Effector memory CD8-positive, alpha-beta T cell (primary cell): Measurements from ENCODE around the gene PCLO.
"Not testable (repeated sequence)": the region's sequence is repeated elsewhere in the genome, so short reads cannot be mapped to it uniquely, and the experiment has no call there.

Experiments
- ATAC-seq: fragments of 150-1000 bp; cut with Tn5 transposase; replicated peaks from 2 replicates; pipeline ENCODE4 v1.10.0; 2021; ENCODE audit warnings: mild to moderate bottlenecking, moderate library complexity
- DNase-seq, 3 experiments: peaks; one replicate each; pipeline ENCODE4 v3.0.0; 2021
- H3K27ac Mint-ChIP-seq, 2 donors: one replicate each; pipeline ENCODE4 v1.8.0; 2022; ENCODE audit warnings: mild to moderate bottlenecking in 2 of 2, mixed read lengths in 2 of 2, moderate library complexity in 2 of 2
- H3K27me3 Mint-ChIP-seq, 2 donors: one replicate each; pipeline ENCODE4 v1.8.0; 2022; ENCODE audit warnings: mixed read lengths in 2 of 2
- H3K36me3 Mint-ChIP-seq: one replicate; pipeline ENCODE4 v1.8.0; 2022; ENCODE audit warnings: mild to moderate bottlenecking, moderate library complexity, mixed read lengths; ENCODE audit not compliant: insufficient read depth
- H3K4me1 Mint-ChIP-seq, 2 donors: one replicate each; pipeline ENCODE4 v1.8.0; 2022; ENCODE audit warnings: low read depth in 2 of 2, mixed read lengths in 2 of 2
- H3K4me3 Mint-ChIP-seq, 2 donors: one replicate each; pipeline ENCODE4 v1.8.0; 2022; ENCODE audit warnings: mild to moderate bottlenecking in 2 of 2, mixed read lengths in 2 of 2, moderate library complexity in 2 of 2
- H3K9me3 Mint-ChIP-seq, 2 donors: one replicate each; pipeline ENCODE4 v1.8.0; 2022; ENCODE audit warnings: mixed read lengths in 2 of 2

The PCLO gene

GRCh38 chr7:82959528-82959927, 203.2 kb downstream of the PCLO start:
- Mint-ChIP-seq H3K4me3 (no peak overlapping the region), H3K27me3 (no peaks in the 10 kb centered on the region), H3K36me3 (no peaks in the 10 kb centered on the region), H3K9me3 (peaks cover 6 to 16% of the 10 kb centered on the region in 2 donors), H3K4me1 (no peaks in the 10 kb centered on the region), H3K27ac (no peak overlapping the region)
- no peak for DNase-seq
- no peak for ATAC-seq

GRCh38 chr7:82957521-82957920, 205.2 kb downstream of the PCLO start:
- no peak overlapping the region for H3K4me3 Mint-ChIP-seq
- peaks cover 7 to 16% of the 10 kb centered on the region in 2 donors for H3K9me3 Mint-ChIP-seq
- no peaks in the 10 kb centered on the region for H3K4me1 Mint-ChIP-seq
- DNase-seq (no peak), ATAC-seq (no peak)
- H3K27me3 Mint-ChIP-seq = no peaks in the 10 kb centered on the region
- H3K36me3 Mint-ChIP-seq = no peaks in the 10 kb centered on the region
- no peak overlapping the region for H3K27ac Mint-ChIP-seq

GRCh38 chr7:82953324-82954027, 209.2 kb downstream of the PCLO start:
- Mint-ChIP-seq H3K36me3 (no peaks in the 10 kb centered on the region), H3K27ac (no peak overlapping the region), H3K4me3 (no peak overlapping the region), H3K4me1 (no peaks in the 10 kb centered on the region), H3K27me3 (no peaks in the 10 kb centered on the region), H3K9me3 (peaks cover 23 to 26% of the 10 kb centered on the region in 2 donors)
- no peak for ATAC-seq
- no peak for DNase-seq

- peaks cover 18 to 27% of the 10 kb centered on the region in 2 donors for H3K9me3 Mint-ChIP-seq
- H3K4me3 Mint-ChIP-seq = no peak overlapping the region
- no peaks in the 10 kb centered on the region for H3K4me1 Mint-ChIP-seq
- DNase-seq = no peak
- no peak overlapping the region for H3K27ac Mint-ChIP-seq
- H3K27me3 Mint-ChIP-seq = no peaks in the 10 kb centered on the region
- no peaks in the 10 kb centered on the region for H3K36me3 Mint-ChIP-seq
- no peak for ATAC-seq
Measured at GRCh38 chr7:82950436-82950835, 212.2 kb downstream of the PCLO start.

- Mint-ChIP-seq H3K27ac (no peak overlapping the region), H3K27me3 (no peaks in the 10 kb centered on the region), H3K9me3 (peaks cover 13 to 14% of the 10 kb centered on the region in 2 donors), H3K4me3 (no peak overlapping the region), H3K36me3 (no peaks in the 10 kb centered on the region), H3K4me1 (no peaks in the 10 kb centered on the region)
- DNase-seq = no peak
- ATAC-seq = no peak
Measured at GRCh38 chr7:82945480-82945879, 217.2 kb downstream of the PCLO start.

GRCh38 chr7:82945056-82945455, 217.6 kb downstream of the PCLO start:
- Mint-ChIP-seq H3K27ac (no peak overlapping the region), H3K27me3 (no peaks in the 10 kb centered on the region), H3K9me3 (peaks cover 11 to 13% of the 10 kb centered on the region in 2 donors), H3K4me1 (no peaks in the 10 kb centered on the region), H3K4me3 (no peak overlapping the region), H3K36me3 (no peaks in the 10 kb centered on the region)
- DNase-seq (no peak), ATAC-seq (no peak)

GRCh38 chr7:82932516-82932915, 230.2 kb downstream of the PCLO start:
- Mint-ChIP-seq H3K9me3 (peaks cover under 1 to 6% of the 10 kb centered on the region in 2 donors), H3K4me1 (no peaks in the 10 kb centered on the region), H3K4me3 (no peak overlapping the region), H3K36me3 (no peaks in the 10 kb centered on the region), H3K27me3 (no peaks in the 10 kb centered on the region), H3K27ac (no peak overlapping the region)
- DNase-seq (no peak), ATAC-seq (no peak)

GRCh38 chr7:82926477-82926876, 236.2 kb downstream of the PCLO start:
- Mint-ChIP-seq H3K36me3 (no peaks in the 10 kb centered on the region), H3K4me3 (no peak overlapping the region), H3K9me3 (peaks cover 3 to 13% of the 10 kb centered on the region in 2 donors), H3K4me1 (no peaks in the 10 kb centered on the region), H3K27me3 (no peaks in the 10 kb centered on the region), H3K27ac (no peak overlapping the region)
- DNase-seq (no peak), ATAC-seq (no peak)

- Mint-ChIP-seq H3K27ac (no peak overlapping the region), H3K36me3 (no peaks in the 10 kb centered on the region), H3K4me3 (no peak overlapping the region), H3K9me3 (peaks cover 3 to 13% of the 10 kb centered on the region in 2 donors), H3K27me3 (no peaks in the 10 kb centered on the region), H3K4me1 (no peaks in the 10 kb centered on the region)
- ATAC-seq = no peak
- DNase-seq = no peak
Measured at GRCh38 chr7:82925331-82925730, 237.4 kb downstream of the PCLO start.

- H3K4me1 Mint-ChIP-seq = no peaks in the 10 kb centered on the region
- H3K9me3 Mint-ChIP-seq = peaks cover 13 to 20% of the 10 kb centered on the region in 2 donors
- ATAC-seq = no peak
- no peak overlapping the region for H3K4me3 Mint-ChIP-seq
- H3K27me3 Mint-ChIP-seq = no peaks in the 10 kb centered on the region
- H3K36me3 Mint-ChIP-seq = no peaks in the 10 kb centered on the region
- H3K27ac Mint-ChIP-seq = no peak overlapping the region
- no peak for DNase-seq
Measured at GRCh38 chr7:82906502-82906901, 256.2 kb downstream of the PCLO start.

GRCh38 chr7:82904871-82905270, 257.8 kb downstream of the PCLO start:
- Mint-ChIP-seq H3K27me3 (no peaks in the 10 kb centered on the region), H3K9me3 (peaks cover 8 to 14% of the 10 kb centered on the region in 2 donors), H3K27ac (no peak overlapping the region), H3K4me1 (no peaks in the 10 kb centered on the region), H3K4me3 (no peak overlapping the region), H3K36me3 (no peaks in the 10 kb centered on the region)
- ATAC-seq = no peak
- DNase-seq = no peak

GRCh38 chr7:82901098-82901497, 261.6 kb downstream of the PCLO start:
- peaks cover 7 to 14% of the 10 kb centered on the region in 2 donors for H3K9me3 Mint-ChIP-seq
- not testable (repeated sequence) for H3K36me3 Mint-ChIP-seq, H3K27me3 Mint-ChIP-seq, H3K4me1 Mint-ChIP-seq, H3K27ac Mint-ChIP-seq, ATAC-seq, DNase-seq, H3K4me3 Mint-ChIP-seq

GRCh38 chr7:82897500-82897899, 265.2 kb downstream of the PCLO start:
- DNase-seq (no peak), ATAC-seq (no peak)
- H3K27me3 Mint-ChIP-seq = no peaks in the 10 kb centered on the region
- H3K4me3 Mint-ChIP-seq = no peak overlapping the region
- no peaks in the 10 kb centered on the region for H3K4me1 Mint-ChIP-seq
- no peaks in the 10 kb centered on the region for H3K36me3 Mint-ChIP-seq
- H3K9me3 Mint-ChIP-seq = peaks cover 0 to 2% of the 10 kb centered on the region in 2 donors
- no peak overlapping the region for H3K27ac Mint-ChIP-seq

GRCh38 chr7:82894341-82894740, 268.3 kb downstream of the PCLO start:
- not testable (repeated sequence) for H3K27me3 Mint-ChIP-seq, H3K36me3 Mint-ChIP-seq, ATAC-seq, H3K27ac Mint-ChIP-seq, DNase-seq, H3K9me3 Mint-ChIP-seq, H3K4me1 Mint-ChIP-seq, H3K4me3 Mint-ChIP-seq
